ENCODE measurements around the gene GANC. TPM values are rescaled to one million over a fixed set of nuclear protein-coding genes. Genes with fewer than 3 reads are reported as not detected.
"Not testable (repeated sequence)": the region's sequence is repeated elsewhere in the genome, so short reads cannot be mapped to it uniquely, and the experiment has no call there.

GANC gene
- total RNA-seq, 2 experiments from 2014 or later, result 23.5 to 26.1 TPM

- POLR2A ChIA-PET, result no interaction called here
- Mint-ChIP-seq H3K4me1 (ENCODE audit: low read depth) (no peaks in the 10 kb centered on the region), H3K27ac (no peak overlapping the region), H3K36me3 (peaks cover 24% of the 10 kb centered on the region), H3K9me3 (peaks cover 4% of the 10 kb centered on the region), H3K27me3 (no peaks in the 10 kb centered on the region), H3K4me3 (no peak overlapping the region)
- intact Hi-C loops (cut with micrococcal nuclease), result no loop called here
- CTCF ChIA-PET, result no interaction called here
- no peak for DNase-seq
Measured at GRCh38 chr15:42329992-42330391, 57.0 kb downstream of the GANC start.

GRCh38 chr15:42331235-42331634 is 58.2 kb downstream of the GANC start:
- Mint-ChIP-seq H3K4me3 (no peak overlapping the region), H3K36me3 (peaks cover 28% of the 10 kb centered on the region), H3K27me3 (no peaks in the 10 kb centered on the region), H3K27ac (no peak overlapping the region), H3K9me3 (peaks cover 12% of the 10 kb centered on the region), H3K4me1 (ENCODE audit: low read depth) (no peaks in the 10 kb centered on the region)
- POLR2A ChIA-PET, result no interaction called here
- CTCF ChIA-PET, result no interaction called here
- no peak for DNase-seq
- intact Hi-C loops (cut with micrococcal nuclease), result no loop called here

GRCh38 chr15:42332331-42332730 is 59.3 kb downstream of the GANC start:
- peaks cover 28% of the 10 kb centered on the region for H3K36me3 Mint-ChIP-seq
- intact Hi-C loops (cut with micrococcal nuclease), result no loop called here
- DNase-seq, result no peak
- peaks cover 12% of the 10 kb centered on the region for H3K9me3 Mint-ChIP-seq
- no peaks in the 10 kb centered on the region for H3K4me1 Mint-ChIP-seq (ENCODE audit: low read depth)
- H3K4me3 Mint-ChIP-seq, result no peak overlapping the region
- H3K27ac Mint-ChIP-seq, result no peak overlapping the region
- POLR2A ChIA-PET, result no interaction called here
- CTCF ChIA-PET, result no interaction called here
- H3K27me3 Mint-ChIP-seq, result no peaks in the 10 kb centered on the region

- H3K4me1 Mint-ChIP-seq (ENCODE audit: low read depth), result no peaks in the 10 kb centered on the region
- ChIA-PET POLR2A (interaction anchor here (0.6 kb wide), 1 partner anchor 123 kb away, joined by 3 read pairs; no protein-coding TSS in a partner anchor), CTCF (no interaction called here)
- no peak overlapping the region for H3K27ac Mint-ChIP-seq
- peaks cover 12% of the 10 kb centered on the region for H3K9me3 Mint-ChIP-seq
- no peak overlapping the region for H3K4me3 Mint-ChIP-seq
- peaks cover 23% of the 10 kb centered on the region for H3K36me3 Mint-ChIP-seq
- DNase-seq, result no peak
- intact Hi-C loops (cut with micrococcal nuclease), result no loop called here
- H3K27me3 Mint-ChIP-seq, result no peaks in the 10 kb centered on the region
Measured at GRCh38 chr15:42335074-42335473, 62.1 kb downstream of the GANC start.

- intact Hi-C loops (cut with micrococcal nuclease); CTCF ChIA-PET; H3K27me3 Mint-ChIP-seq; POLR2A ChIA-PET; DNase-seq; H3K27ac Mint-ChIP-seq; H3K4me3 Mint-ChIP-seq; H3K4me1 Mint-ChIP-seq (ENCODE audit: low read depth): not testable (repeated sequence)
- Mint-ChIP-seq H3K36me3 (peaks cover 21% of the 10 kb centered on the region), H3K9me3 (peaks cover 12% of the 10 kb centered on the region)
Measured at GRCh38 chr15:42336650-42337049, 63.6 kb downstream of the GANC start.

DNA sequence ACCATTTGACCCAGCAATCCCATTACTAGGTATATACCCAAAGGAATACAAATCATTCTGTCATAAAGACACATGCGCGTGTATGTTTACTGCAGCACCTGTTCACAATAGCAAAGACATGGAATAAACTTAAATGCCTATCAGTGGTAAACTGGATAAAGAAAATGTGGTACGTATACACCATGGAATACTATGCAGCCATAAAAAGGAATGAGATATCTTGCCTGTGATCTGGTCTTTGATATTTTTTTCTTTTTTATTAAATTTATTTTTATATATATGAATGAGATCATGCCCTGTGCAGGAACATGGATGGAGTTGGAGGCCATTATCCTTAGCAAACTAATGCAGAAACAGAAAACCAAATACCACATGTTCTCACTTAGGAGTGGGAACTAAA is 64.1 kb downstream of the GANC start:
- H3K4me1 Mint-ChIP-seq (ENCODE audit: low read depth); DNase-seq; H3K4me3 Mint-ChIP-seq; H3K27ac Mint-ChIP-seq; H3K27me3 Mint-ChIP-seq; intact Hi-C loops (cut with micrococcal nuclease); CTCF ChIA-PET; POLR2A ChIA-PET: not testable (repeated sequence)
- Mint-ChIP-seq H3K36me3 (peaks cover 21% of the 10 kb centered on the region), H3K9me3 (peaks cover 12% of the 10 kb centered on the region)

- Mint-ChIP-seq H3K9me3 (peaks cover 12% of the 10 kb centered on the region), H3K4me3 (no peak overlapping the region), H3K4me1 (ENCODE audit: low read depth) (no peaks in the 10 kb centered on the region), H3K27me3 (no peaks in the 10 kb centered on the region), H3K36me3 (peaks cover 21% of the 10 kb centered on the region), H3K27ac (no peak overlapping the region)
- POLR2A ChIA-PET, result no interaction called here
- no peak for DNase-seq
- CTCF ChIA-PET, result no interaction called here
- intact Hi-C loops (cut with micrococcal nuclease), result no loop called here
Measured at GRCh38 chr15:42338500-42338899, 65.5 kb downstream of the GANC start.

DNA sequence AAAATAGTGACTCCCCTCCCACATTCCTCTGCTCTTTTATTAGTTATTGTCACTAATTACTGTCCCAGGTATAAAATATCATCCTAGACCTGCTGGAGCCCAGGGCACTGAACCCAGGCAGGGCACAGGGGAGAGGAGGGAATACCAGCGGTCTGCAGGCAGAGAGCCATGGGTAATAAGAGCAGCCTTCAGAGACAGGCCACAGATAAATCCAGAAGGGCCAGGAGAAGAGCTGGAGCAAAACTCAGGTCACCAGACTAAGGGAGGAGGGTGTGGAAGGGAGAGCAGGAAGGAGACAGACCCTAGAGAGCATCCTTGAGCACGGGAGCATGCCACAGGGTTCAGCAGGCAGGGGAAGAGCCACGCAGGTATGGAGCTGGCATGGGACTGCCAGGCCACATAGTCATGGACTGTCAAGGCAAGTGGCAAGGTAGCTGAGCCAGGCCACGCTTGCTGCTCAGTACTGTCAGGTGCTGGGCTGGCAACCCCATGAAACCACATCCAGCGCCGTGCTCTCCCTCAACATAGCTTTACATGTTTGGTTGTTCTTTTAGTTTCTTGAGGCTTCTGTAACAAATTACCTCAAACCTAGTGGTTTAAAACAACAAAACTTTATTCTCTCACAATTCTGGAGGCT is 70.7 kb downstream of the GANC start:
- Mint-ChIP-seq H3K4me3 (no peak overlapping the region), H3K27me3 (no peaks in the 10 kb centered on the region), H3K4me1 (ENCODE audit: low read depth) (no peaks in the 10 kb centered on the region), H3K9me3 (no peaks in the 10 kb centered on the region), H3K27ac (no peak overlapping the region), H3K36me3 (peaks cover 7% of the 10 kb centered on the region)
- ChIA-PET POLR2A (no interaction called here), CTCF (no interaction called here)
- intact Hi-C loops (cut with micrococcal nuclease), result no loop called here
- no peak for DNase-seq

DNA sequence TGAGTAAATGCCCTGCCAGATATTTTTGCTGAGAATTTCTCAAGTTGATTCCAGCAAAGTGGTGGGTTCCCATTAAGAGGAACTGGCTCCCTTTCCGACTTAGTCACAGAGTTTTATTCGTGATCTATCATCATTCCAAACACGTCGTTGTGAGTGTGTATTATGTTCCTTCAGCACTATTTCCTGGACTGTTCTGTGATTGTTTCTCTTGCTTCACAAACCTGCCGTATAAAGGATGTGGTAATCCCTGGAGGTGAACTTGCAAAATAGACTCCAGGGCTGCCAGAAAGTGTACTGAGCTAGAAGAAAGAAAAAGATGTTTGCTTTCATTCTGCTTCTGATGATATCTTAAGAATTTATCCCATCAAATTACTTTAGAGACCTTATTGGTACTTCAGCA is 71.8 kb downstream of the GANC start:
- no peak for DNase-seq
- intact Hi-C loops (cut with micrococcal nuclease), result no loop called here
- Mint-ChIP-seq H3K36me3 (peaks cover 11% of the 10 kb centered on the region), H3K4me3 (no peak overlapping the region), H3K27me3 (no peaks in the 10 kb centered on the region), H3K9me3 (no peaks in the 10 kb centered on the region), H3K4me1 (ENCODE audit: low read depth) (peaks cover 5% of the 10 kb centered on the region), H3K27ac (no peak overlapping the region)
- POLR2A ChIA-PET, result no interaction called here
- CTCF ChIA-PET, result no interaction called here

DNA sequence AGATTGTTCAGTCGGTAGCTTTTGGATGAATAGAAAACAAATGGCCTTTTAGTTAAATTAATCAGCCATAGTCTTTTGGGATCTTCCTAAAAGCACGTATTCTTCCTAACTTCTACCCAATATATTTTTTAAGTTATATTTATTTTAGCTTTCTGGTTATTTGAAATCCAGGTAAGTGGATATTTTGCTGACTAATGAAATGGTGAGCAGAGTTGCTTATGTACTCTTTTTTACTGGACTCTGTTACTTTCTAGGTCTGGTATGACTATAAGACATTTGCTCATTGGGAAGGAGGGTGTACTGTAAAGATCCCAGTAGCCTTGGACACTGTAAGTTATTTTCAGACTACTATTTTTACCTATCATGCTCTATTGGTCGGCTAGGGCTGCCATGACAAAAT is 72.5 kb downstream of the GANC start:
- Mint-ChIP-seq H3K9me3 (no peaks in the 10 kb centered on the region), H3K4me3 (no peak overlapping the region), H3K36me3 (peaks cover 13% of the 10 kb centered on the region), H3K4me1 (ENCODE audit: low read depth) (peaks cover 5% of the 10 kb centered on the region), H3K27ac (no peak overlapping the region), H3K27me3 (no peaks in the 10 kb centered on the region)
- POLR2A ChIA-PET, result no interaction called here
- intact Hi-C loops (cut with micrococcal nuclease), result no loop called here
- CTCF ChIA-PET, result no interaction called here
- DNase-seq, result no peak

DNA sequence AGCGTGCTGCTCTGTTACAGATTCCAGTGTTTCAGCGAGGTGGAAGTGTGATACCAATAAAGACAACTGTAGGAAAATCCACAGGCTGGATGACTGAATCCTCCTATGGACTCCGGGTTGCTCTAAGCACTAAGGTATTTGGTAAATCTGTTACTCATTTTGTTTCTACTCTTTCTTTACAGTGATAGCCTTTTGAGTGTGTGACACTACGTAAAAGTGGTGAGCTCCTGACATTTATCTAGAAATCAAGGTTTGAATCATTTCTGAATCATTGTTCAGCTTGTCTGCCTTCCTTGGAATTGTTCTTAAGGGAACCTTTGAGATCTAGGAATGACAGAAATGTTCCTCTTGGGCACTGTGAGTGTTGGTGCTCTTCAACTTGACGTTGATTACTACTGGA is 75.1 kb downstream of the GANC start:
- Mint-ChIP-seq H3K4me1 (ENCODE audit: low read depth) (peaks cover 5% of the 10 kb centered on the region), H3K9me3 (no peaks in the 10 kb centered on the region), H3K4me3 (no peak overlapping the region), H3K27me3 (no peaks in the 10 kb centered on the region), H3K27ac (no peak overlapping the region), H3K36me3 (peaks cover 30% of the 10 kb centered on the region)
- intact Hi-C loops (cut with micrococcal nuclease), result no loop called here
- ChIA-PET CTCF (interaction anchor here (1.4 kb wide), 1 partner anchor 8 kb away, joined by 3 read pairs; no protein-coding TSS in a partner anchor), POLR2A (no interaction called here)
- no peak for DNase-seq

GRCh38 chr15:42349186-42349585 is 76.2 kb downstream of the GANC start:
- intact Hi-C loops (cut with micrococcal nuclease), result no loop called here
- no peak for DNase-seq
- Mint-ChIP-seq H3K27me3 (no peaks in the 10 kb centered on the region), H3K36me3 (peaks cover 28% of the 10 kb centered on the region), H3K4me3 (no peak overlapping the region), H3K4me1 (ENCODE audit: low read depth) (peaks cover 5% of the 10 kb centered on the region), H3K27ac (peak overlapping the region; percentile 55), H3K9me3 (no peaks in the 10 kb centered on the region)
- ChIA-PET POLR2A (interaction anchor here (0.6 kb wide), 1 partner anchor 43 kb away, joined by 3 read pairs; no protein-coding TSS in a partner anchor), CTCF (interaction anchor here (1.4 kb wide), 1 partner anchor 9 kb away, joined by 3 read pairs; no protein-coding TSS in a partner anchor)

- Mint-ChIP-seq H3K4me1 (ENCODE audit: low read depth) (peaks cover 5% of the 10 kb centered on the region), H3K36me3 (peaks cover 28% of the 10 kb centered on the region), H3K9me3 (no peaks in the 10 kb centered on the region), H3K27me3 (no peaks in the 10 kb centered on the region), H3K4me3 (no peak overlapping the region), H3K27ac (no peak overlapping the region)
- ChIA-PET CTCF (no interaction called here), POLR2A (no interaction called here)
- intact Hi-C loops (cut with micrococcal nuclease), result no loop called here
- DNase-seq, result no peak
Measured at GRCh38 chr15:42352401-42352800, 79.4 kb downstream of the GANC start.
